ENCODE data around the gene LPAR5. TPM values are rescaled to one million over a fixed set of nuclear protein-coding genes. Genes with fewer than 3 reads are reported as not detected.

Gene LPAR5
- total and polyA plus RNA-seq, 2 experiments from 2014 or later: 0.60 to 2.0 TPM

DNA sequence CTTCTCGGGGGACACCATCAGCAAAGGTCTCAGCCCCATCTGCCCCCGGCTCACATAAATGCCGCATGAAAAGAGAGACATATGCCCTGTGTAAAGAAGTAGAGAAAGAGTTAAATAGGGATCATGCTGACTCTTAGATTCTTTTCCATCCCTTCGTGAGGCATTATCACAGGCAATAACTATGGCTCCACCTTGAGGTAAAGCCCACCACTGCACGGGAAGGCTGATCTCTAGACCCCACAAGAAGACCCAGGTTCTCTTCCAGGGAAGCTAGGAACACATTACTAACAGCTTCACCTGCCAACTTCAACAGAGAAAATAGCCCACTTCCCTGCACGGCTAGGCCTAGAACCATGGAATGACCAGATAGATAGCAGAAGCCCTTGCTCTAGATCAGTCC lies 53.6 kb downstream of the LPAR5 start:
- Histone ChIP-seq H4K20me1 (ENCODE audit: insufficient read depth, poor library complexity, severe bottlenecking) (peaks cover 12% of the 10 kb centered on the region), H3K27ac (no peak overlapping the region), H3K36me3 (replicated peaks; ENCODE audit: insufficient read depth, low read depth) (no peaks in the 10 kb centered on the region)

DNA sequence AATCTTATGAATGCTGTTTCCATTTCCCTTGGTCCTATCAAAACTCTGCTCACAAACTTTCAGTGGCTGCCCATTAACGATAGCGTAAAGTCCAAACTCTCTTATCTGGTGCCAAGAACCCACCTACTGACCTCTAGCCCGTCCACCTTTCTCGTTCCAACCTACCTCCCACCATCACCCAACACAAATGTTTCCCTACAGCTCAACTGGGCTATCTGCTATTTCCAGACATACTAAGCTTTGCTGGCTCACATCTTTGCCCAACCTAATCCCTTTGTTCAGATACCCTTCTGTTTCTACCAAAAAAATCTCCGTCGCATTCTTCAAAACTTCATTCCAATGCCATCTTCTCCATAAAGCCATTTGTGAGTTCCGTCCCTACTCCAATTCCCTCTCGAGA lies 60.1 kb downstream of the LPAR5 start:
- Histone ChIP-seq H3K4me2 (no peak overlapping the region), H3K4me3 (no peak overlapping the region), H3K79me2 (no peaks in the 10 kb centered on the region), H3K4me1 (ENCODE audit: insufficient read depth) (no peaks in the 10 kb centered on the region), H3K9me2 (replicated peaks; ENCODE audit: insufficient read depth) (no peaks in the 10 kb centered on the region), H3K9me3 (ENCODE audit: low read depth) (no peaks in the 10 kb centered on the region), H3K27ac (no peak overlapping the region), H3K36me3 (replicated peaks; ENCODE audit: insufficient read depth, low read depth) (no peaks in the 10 kb centered on the region), H2AFZ (no peak overlapping the region), H3K27me3 (no peaks in the 10 kb centered on the region), H4K20me1 (ENCODE audit: insufficient read depth, poor library complexity, severe bottlenecking) (no peaks in the 10 kb centered on the region)
- no peak for DNase-seq (ENCODE audit: low spot score)
- TF ChIP-seq EZH2 (IDR thresholded peaks at IDR 0.05; ENCODE audit: borderline replicate concordance) (no peak), EZH2phosphoT487 (IDR thresholded peaks at IDR 0.05; ENCODE audit: low read depth, severe bottlenecking, unreplicated experiment) (no peak)
- TF ChIP-seq, protein P1, sequence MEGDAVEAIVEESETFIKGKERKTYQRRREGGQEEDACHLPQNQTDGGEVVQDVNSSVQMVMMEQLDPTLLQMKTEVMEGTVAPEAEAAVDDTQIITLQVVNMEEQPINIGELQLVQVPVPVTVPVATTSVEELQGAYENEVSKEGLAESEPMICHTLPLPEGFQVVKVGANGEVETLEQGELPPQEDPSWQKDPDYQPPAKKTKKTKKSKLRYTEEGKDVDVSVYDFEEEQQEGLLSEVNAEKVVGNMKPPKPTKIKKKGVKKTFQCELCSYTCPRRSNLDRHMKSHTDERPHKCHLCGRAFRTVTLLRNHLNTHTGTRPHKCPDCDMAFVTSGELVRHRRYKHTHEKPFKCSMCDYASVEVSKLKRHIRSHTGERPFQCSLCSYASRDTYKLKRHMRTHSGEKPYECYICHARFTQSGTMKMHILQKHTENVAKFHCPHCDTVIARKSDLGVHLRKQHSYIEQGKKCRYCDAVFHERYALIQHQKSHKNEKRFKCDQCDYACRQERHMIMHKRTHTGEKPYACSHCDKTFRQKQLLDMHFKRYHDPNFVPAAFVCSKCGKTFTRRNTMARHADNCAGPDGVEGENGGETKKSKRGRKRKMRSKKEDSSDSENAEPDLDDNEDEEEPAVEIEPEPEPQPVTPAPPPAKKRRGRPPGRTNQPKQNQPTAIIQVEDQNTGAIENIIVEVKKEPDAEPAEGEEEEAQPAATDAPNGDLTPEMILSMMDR (IDR thresholded peaks at IDR 0.05; ENCODE audit: poor library complexity): no peak
- WGBS (ENCODE audit: low lambda C conversion rate, missing lambda C conversion rate): 90% methylated on average over 8 of the region's 8 CpGs

More for the DNA sequence above, 53.6 kb downstream of the LPAR5 start:
- no peak for DNase-seq (ENCODE audit: low spot score)
- H3K4me2 ChIP-seq: no peak overlapping the region
- TF ChIP-seq, protein P1 (IDR thresholded peaks at IDR 0.05; ENCODE audit: poor library complexity): peak; percentile 10
- no peak for TF ChIP-seq EZH2 (IDR thresholded peaks at IDR 0.05; ENCODE audit: borderline replicate concordance)
- no peak for TF ChIP-seq EZH2phosphoT487 (IDR thresholded peaks at IDR 0.05; ENCODE audit: low read depth, severe bottlenecking, unreplicated experiment)
- no peak overlapping the region for H2AFZ ChIP-seq
- H3K9me2 ChIP-seq (replicated peaks; ENCODE audit: insufficient read depth): no peaks in the 10 kb centered on the region
- no peaks in the 10 kb centered on the region for H3K9me3 ChIP-seq (ENCODE audit: low read depth)
- 76% methylated on average over 6 of the region's 6 CpGs for WGBS (ENCODE audit: low lambda C conversion rate, missing lambda C conversion rate)
- no peak overlapping the region for H3K4me3 ChIP-seq
- H3K79me2 ChIP-seq: peaks cover 3% of the 10 kb centered on the region
- no peaks in the 10 kb centered on the region for H3K27me3 ChIP-seq
- H3K4me1 ChIP-seq (ENCODE audit: insufficient read depth): no peaks in the 10 kb centered on the region

DNA sequence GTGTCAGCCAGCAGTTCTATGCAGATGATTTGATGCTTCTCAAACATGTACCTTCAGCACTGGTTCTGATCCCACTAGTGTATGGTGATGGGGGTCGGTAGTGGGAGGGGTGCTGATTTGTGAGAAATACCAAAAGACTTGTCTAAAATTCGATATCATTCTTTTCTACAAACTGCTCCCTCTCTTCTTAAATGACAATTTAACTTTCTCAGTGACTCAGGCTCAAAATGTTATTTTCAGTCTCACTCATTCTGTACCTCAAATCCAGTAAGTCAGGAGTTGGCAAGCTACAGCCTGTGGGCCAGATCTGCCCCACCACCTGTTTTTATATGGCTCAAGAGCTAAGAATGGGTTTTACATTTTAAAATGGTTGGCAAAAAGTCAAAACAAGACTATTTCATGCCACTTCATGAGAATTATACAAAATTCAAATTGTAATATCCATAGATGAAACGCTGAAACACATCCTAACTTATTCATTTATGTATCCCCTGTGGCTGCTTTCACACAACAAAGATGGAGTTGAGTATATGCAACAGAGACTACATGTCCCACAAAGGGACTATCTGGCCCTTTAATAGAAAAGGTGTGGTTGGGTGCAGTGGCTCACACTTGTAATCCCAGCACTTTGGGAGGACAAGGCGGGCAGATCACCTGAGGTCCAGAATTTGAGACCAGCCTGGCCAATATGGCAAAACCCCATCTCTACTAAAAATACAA lies 61.0 kb downstream of the LPAR5 start:
- Histone ChIP-seq H3K4me2 (no peak overlapping the region), H3K27me3 (no peaks in the 10 kb centered on the region), H4K20me1 (ENCODE audit: insufficient read depth, poor library complexity, severe bottlenecking) (no peaks in the 10 kb centered on the region), H3K4me3 (no peak overlapping the region), H3K4me1 (ENCODE audit: insufficient read depth) (no peaks in the 10 kb centered on the region), H3K36me3 (replicated peaks; ENCODE audit: insufficient read depth, low read depth) (no peaks in the 10 kb centered on the region), H3K27ac (no peak overlapping the region), H3K9me2 (replicated peaks; ENCODE audit: insufficient read depth) (no peaks in the 10 kb centered on the region), H3K9me3 (ENCODE audit: low read depth) (no peaks in the 10 kb centered on the region), H2AFZ (no peak overlapping the region), H3K79me2 (no peaks in the 10 kb centered on the region)
- TF ChIP-seq EZH2phosphoT487 (IDR thresholded peaks at IDR 0.05; ENCODE audit: low read depth, severe bottlenecking, unreplicated experiment) (no peak), EZH2 (IDR thresholded peaks at IDR 0.05; ENCODE audit: borderline replicate concordance) (no peak)
- DNase-seq (ENCODE audit: low spot score): no peak
- WGBS (ENCODE audit: low lambda C conversion rate, missing lambda C conversion rate): 95% methylated on average over 4 of the region's 4 CpGs

DNA sequence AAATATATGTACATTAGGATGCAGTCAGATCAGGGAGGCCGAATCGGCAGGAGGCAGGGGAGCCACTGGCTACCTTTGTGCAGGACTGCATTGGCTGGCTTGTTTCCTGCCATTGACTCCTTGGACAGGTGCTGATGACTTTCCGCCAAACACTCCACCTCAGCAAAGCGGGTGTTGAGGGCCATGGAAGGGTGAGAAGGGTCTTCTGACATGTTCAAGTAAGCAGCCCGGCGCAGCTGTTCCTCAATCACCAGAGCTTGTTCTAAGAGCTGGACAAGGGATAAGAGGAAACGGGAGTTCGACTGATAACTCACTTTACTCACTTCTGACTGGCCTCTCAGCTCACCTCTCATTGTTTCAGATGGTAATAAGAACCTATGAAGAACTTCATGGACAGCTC lies 62.8 kb downstream of the LPAR5 start:
- Histone ChIP-seq H2AFZ (no peak overlapping the region), H3K4me1 (ENCODE audit: insufficient read depth) (peaks cover 5% of the 10 kb centered on the region), H3K4me3 (no peak overlapping the region), H3K27ac (no peak overlapping the region), H4K20me1 (ENCODE audit: insufficient read depth, poor library complexity, severe bottlenecking) (no peaks in the 10 kb centered on the region), H3K4me2 (no peak overlapping the region), H3K36me3 (replicated peaks; ENCODE audit: insufficient read depth, low read depth) (no peaks in the 10 kb centered on the region), H3K9me2 (replicated peaks; ENCODE audit: insufficient read depth) (no peaks in the 10 kb centered on the region), H3K79me2 (peaks cover 4% of the 10 kb centered on the region), H3K27me3 (no peaks in the 10 kb centered on the region), H3K9me3 (ENCODE audit: low read depth) (no peaks in the 10 kb centered on the region)
- no peak for DNase-seq (ENCODE audit: low spot score)
- WGBS (ENCODE audit: low lambda C conversion rate, missing lambda C conversion rate): 96% methylated on average over 8 of the region's 8 CpGs
- TF ChIP-seq EZH2phosphoT487 (IDR thresholded peaks at IDR 0.05; ENCODE audit: low read depth, severe bottlenecking, unreplicated experiment) (no peak), EZH2 (IDR thresholded peaks at IDR 0.05; ENCODE audit: borderline replicate concordance) (no peak)
- TF ChIP-seq, protein P1 (IDR thresholded peaks at IDR 0.05; ENCODE audit: poor library complexity): no peak
